Subcutaneous adipose tissue (tissue), 4 donors: Measurements from ENCODE around the gene ASPA. TPM values are rescaled to one million over a fixed set of nuclear protein-coding genes. Genes with fewer than 3 reads are reported as not detected.

ENCODE experiments used
- total RNA-seq, 4 donors: library from RNA; depleted of rRNA; stranded (reverse); fragments of >200 nt; gene quantifications; one replicate each; pipeline ENCODE4 v1.1.0, GENCODE V29; 2016
- TF ChIP-seq, protein P1 (sequence below): fragments of 450-650 bp; IDR thresholded peaks from one replicate; pipeline ENCODE4 v1.5.1; 2016; ENCODE audit warnings: low read depth, mild to moderate bottlenecking, control low read depth, antibody characterized with exemption, moderate library complexity

ASPA gene
- total RNA-seq, 4 donors from 2014 or later = 3.4 to 6.6 (median 5.6) TPM

DNA sequence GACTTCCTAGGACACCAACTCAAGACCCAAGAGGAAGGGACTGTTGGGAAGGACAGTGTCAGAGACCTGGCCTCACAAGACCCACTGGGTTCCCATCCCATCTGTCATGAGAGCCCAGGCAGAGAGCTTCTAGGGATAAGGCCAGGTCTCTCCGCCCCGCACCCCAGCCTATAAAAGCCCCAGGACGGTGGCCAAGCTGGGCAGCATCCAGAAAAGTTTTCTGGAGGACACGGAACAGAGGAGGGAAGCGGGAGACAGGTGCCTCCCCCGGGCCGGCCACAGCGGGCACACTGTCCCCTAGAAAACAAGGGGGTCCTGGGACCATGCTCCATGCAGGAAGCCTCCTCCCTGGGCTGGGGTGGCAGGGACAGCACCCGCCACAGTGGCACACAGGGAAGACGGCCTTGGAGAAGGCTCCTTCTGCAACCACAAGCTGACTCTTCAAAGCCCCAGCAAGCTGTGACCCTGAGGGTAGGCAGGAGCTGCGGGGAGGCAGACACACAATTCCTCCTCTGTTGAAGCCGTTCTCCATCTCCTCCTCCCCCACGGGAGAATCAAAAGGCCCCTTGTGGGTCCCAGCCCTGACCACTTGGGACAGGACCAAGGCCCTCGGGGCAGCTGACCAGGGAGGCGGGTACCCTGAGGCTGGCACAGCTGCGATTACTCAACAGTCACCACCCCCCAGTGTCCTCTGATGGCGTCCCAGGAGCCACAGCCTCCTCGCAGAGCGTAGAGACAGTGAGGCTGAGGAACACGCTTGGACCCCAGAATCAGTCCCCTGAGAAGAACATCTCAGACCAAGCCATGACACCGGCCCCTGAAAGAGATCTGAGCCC is 55.7 kb downstream of the ASPA start:
- TF ChIP-seq, protein P1, sequence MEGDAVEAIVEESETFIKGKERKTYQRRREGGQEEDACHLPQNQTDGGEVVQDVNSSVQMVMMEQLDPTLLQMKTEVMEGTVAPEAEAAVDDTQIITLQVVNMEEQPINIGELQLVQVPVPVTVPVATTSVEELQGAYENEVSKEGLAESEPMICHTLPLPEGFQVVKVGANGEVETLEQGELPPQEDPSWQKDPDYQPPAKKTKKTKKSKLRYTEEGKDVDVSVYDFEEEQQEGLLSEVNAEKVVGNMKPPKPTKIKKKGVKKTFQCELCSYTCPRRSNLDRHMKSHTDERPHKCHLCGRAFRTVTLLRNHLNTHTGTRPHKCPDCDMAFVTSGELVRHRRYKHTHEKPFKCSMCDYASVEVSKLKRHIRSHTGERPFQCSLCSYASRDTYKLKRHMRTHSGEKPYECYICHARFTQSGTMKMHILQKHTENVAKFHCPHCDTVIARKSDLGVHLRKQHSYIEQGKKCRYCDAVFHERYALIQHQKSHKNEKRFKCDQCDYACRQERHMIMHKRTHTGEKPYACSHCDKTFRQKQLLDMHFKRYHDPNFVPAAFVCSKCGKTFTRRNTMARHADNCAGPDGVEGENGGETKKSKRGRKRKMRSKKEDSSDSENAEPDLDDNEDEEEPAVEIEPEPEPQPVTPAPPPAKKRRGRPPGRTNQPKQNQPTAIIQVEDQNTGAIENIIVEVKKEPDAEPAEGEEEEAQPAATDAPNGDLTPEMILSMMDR = no peak

DNA sequence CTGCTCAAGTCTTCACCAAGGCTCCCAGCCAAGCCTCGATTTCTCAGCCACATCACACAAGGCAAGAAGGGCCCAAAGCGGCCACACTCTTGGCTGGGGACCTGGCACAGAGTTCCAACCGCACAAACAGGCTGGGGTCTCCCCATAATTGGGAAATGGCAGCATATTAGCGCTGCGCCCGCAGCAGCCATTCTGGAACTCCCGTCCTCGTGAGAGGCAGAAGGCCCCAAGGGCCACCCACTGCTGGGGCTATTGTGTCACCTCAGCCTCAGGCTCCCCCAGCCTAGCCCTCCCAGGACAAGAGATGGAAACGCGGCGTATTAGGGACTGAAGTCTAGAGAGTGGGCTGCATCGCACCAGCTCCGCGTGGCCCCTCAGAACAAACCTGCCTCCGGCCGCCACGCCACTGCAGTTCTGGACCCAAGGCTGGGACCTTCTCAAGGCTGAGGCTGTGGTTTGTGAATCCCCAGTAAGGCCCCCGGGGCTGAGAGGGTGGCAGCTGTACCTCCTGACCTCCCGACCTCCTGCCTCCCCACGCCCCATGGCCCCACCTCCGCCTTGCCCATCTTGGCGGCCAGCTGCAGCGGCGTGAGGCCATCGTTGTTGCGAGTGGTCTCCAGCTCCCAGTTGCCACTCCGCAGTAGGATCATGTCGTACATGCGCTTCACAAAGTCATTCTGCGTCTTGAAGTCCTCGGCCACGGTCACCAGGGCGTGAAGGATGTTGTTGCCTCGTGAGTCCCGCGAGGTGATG is 56.5 kb downstream of the ASPA start:
- TF ChIP-seq, protein P1 = no peak

DNA sequence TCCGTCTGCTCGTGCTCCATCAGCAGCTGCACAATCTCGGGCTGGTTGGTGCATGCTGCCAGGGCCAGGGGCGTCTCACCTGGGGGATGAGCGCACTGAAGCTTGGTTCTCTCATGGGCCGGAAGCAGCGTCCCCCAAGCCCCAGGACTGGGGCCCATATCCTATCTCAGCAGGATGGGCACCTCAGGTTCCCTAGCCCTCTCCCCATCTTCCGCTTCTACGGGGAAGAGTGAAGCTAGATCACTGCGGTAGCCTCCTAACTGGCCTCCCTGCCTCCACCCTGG is 57.0 kb downstream of the ASPA start:
- TF ChIP-seq, protein P1 = no peak

DNA sequence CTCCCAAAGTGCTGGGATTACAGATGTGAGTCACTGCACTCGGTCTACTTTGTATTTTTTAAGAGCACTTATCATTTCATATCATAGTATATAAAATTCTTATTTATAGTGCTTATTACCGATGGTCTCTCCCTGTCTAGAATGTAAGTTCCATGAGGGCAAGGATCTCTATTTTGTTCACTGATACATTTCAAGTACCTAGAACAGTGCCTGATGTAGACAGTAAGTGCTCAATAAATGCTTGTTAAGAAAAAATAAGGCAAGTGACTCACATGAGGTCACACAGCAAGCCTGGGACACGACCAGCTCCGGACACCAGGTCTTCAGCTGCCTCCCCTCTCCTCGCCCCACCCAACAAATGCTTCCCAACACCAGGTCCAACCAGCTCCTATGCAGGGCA is 58.0 kb downstream of the ASPA start:
- TF ChIP-seq, protein P1 = no peak

DNA sequence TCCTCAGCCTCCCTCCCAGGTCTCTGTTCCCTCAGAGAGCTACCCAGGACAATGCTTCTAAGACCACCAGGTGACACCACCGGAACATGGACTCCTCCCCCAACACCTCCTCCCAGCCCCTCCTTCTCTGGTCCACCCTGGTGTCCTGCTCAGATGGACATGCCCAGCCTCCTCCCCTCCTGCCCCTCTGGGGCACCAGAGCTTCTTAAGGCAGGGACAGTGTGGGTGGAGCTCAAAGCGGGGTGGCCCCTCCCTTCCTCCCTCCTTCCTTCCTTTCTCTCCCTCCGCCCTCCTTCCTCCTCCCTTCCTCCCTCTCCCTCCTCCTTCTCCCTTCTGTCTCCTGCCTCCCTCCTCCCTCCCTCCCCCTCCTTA is 59.1 kb downstream of the ASPA start:
- TF ChIP-seq, protein P1 = no peak

DNA sequence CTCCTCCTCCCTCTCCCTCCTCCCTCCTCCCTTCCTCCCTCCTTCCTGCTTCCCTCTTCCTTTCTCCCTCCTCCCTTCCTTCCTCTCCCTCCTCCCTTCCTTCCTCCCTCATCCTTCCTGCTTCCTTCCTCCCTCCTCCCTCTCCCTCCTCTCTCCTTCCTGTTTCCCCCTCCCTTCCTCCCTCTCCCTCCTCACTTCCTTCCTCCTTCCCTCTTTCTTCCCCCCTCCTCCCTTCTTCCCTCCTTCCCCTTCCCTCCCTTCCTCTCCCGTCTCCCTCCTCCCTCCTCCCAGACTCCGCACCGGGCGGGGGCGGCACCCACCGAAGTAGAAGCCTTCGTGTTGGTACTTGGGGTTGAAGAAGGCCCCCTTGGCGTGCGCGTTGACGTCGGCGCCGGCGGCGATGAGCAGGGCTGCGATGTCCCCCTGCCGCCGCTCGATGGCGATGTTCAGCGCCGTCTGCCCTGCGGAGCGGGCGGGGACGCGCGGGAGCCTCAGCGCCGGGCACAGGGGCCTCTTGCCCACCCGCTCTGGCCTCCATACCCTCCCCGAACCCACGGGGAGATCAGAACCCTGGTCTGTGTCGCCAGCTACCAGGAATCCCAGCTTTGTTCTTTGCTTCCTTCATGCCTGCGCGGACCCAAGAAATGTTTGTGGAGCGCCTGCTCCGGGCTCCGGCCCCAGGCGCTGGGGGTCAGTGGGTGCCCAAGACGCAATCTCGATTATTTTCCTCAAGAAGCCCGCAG is 59.6 kb downstream of the ASPA start:
- TF ChIP-seq, protein P1 = no peak

DNA sequence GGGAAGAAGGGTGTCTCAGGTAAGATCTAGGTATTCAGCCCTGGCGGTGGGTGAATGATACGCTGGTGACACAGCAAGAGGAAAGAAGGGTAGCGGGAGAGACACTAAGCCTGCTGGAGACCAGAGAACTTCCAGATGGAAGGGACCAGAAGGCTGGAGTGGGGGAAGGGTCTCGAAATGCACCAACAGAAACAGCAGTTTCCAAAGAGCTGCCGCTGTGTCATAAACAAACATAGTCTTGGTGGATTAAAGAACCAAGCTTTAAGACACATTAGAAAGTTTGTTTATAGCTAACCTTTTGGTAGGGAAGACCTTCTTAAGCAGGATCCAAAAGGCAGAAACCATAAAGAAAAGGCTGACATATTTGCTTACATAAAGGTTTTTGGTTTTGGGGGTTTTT is 60.9 kb downstream of the ASPA start:
- TF ChIP-seq, protein P1 = no peak
